Measurements from ENCODE around the gene RNU4-1.

Gene RNU4-1

GRCh38 chr12:120283318-120283717, 9.7 kb downstream of the RNU4-1 start:
- Histone ChIP-seq H3K36me3 (ENCODE audit: low read depth) (no peaks in the 10 kb centered on the region), H3K27me3 (ENCODE audit: insufficient read depth, poor library complexity, severe bottlenecking) (no peaks in the 10 kb centered on the region), H3K4me1 (ENCODE audit: insufficient read depth, poor library complexity, severe bottlenecking) (peaks cover 3% of the 10 kb centered on the region), H3K4me3 (ENCODE audit: severe bottlenecking) (no peak overlapping the region), H3K9me3 (ENCODE audit: severe bottlenecking) (no peaks in the 10 kb centered on the region), H3K27ac (ENCODE audit: poor library complexity, severe bottlenecking) (no peak overlapping the region)
- ATAC-seq (ENCODE audit: low read depth) (no peak), DNase-seq (ENCODE audit: low spot score) (no peak)
- TF ChIP-seq, protein P1, sequence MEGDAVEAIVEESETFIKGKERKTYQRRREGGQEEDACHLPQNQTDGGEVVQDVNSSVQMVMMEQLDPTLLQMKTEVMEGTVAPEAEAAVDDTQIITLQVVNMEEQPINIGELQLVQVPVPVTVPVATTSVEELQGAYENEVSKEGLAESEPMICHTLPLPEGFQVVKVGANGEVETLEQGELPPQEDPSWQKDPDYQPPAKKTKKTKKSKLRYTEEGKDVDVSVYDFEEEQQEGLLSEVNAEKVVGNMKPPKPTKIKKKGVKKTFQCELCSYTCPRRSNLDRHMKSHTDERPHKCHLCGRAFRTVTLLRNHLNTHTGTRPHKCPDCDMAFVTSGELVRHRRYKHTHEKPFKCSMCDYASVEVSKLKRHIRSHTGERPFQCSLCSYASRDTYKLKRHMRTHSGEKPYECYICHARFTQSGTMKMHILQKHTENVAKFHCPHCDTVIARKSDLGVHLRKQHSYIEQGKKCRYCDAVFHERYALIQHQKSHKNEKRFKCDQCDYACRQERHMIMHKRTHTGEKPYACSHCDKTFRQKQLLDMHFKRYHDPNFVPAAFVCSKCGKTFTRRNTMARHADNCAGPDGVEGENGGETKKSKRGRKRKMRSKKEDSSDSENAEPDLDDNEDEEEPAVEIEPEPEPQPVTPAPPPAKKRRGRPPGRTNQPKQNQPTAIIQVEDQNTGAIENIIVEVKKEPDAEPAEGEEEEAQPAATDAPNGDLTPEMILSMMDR (IDR thresholded peaks at IDR 0.05; ENCODE audit: poor library complexity, severe bottlenecking), result no peak

DNA sequence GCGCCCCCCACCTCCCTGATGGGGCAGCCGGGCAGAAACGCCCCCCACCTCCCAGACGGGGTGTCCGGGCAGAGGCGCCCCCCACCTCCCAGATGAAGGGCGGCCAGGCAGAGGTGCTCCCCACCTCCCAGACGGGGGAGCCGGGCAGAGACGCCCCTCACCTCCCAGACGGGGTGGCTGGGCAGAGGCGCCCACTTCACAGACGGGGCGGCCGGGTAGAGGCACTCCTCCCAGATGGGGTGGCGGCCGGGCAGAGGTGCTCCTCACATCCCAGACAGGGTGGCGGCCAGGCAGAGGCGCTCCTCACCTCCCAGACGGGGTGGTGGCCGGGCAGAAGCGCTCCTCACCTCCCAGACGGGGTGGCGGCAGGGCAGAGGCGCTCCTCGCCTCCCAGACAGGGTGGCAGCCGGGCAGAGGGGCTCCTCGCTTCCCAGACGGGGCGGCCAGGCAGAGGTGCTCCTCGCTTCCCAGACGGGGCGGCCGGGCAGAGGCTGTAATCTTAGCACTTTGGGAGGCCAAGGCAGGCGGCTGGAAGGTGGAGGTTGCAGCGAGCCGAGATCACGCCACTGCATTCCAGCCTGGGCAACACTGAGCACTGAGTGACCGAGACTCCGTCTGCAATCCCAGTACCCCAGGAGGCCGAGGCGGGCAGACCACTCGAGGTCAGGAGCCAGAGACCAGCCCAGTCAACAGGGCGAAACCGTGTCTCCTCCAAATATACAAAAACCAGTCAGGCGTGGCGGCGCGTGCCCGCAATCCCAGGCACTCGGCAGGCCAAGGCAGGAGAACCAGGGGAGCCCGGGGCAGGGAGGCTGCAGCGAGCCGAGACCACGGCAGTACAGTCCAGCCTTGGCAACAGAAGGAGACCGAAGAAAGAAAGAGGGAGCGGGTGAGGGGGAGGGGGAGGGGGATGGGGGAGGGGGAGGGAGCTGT, 14.6 kb downstream of the RNU4-1 start:
- Histone ChIP-seq H3K27ac (ENCODE audit: poor library complexity, severe bottlenecking) (no peak overlapping the region), H3K4me3 (ENCODE audit: severe bottlenecking) (no peak overlapping the region), H3K36me3 (ENCODE audit: low read depth) (no peaks in the 10 kb centered on the region), H3K9me3 (ENCODE audit: severe bottlenecking) (no peaks in the 10 kb centered on the region), H3K27me3 (ENCODE audit: insufficient read depth, poor library complexity, severe bottlenecking) (no peaks in the 10 kb centered on the region), H3K4me1 (ENCODE audit: insufficient read depth, poor library complexity, severe bottlenecking) (no peaks in the 10 kb centered on the region)
- DNase-seq (ENCODE audit: low spot score) (no peak), ATAC-seq (ENCODE audit: low read depth) (no peak)
- TF ChIP-seq, protein P1 (IDR thresholded peaks at IDR 0.05; ENCODE audit: poor library complexity, severe bottlenecking), result no peak

- no peak overlapping the region for H3K27ac ChIP-seq (ENCODE audit: poor library complexity, severe bottlenecking)
- 0 out of 3 replicates have a peak, but pooled peaks have one; percentile 29 for ATAC-seq (ENCODE audit: low read depth)
- no peaks in the 10 kb centered on the region for H3K9me3 ChIP-seq (ENCODE audit: severe bottlenecking)
- DNase-seq (ENCODE audit: low spot score), result no peak
- no peak overlapping the region for H3K4me3 ChIP-seq (ENCODE audit: severe bottlenecking)
- no peaks in the 10 kb centered on the region for H3K36me3 ChIP-seq (ENCODE audit: low read depth)
- H3K4me1 ChIP-seq (ENCODE audit: insufficient read depth, poor library complexity, severe bottlenecking), result no peaks in the 10 kb centered on the region
- no peaks in the 10 kb centered on the region for H3K27me3 ChIP-seq (ENCODE audit: insufficient read depth, poor library complexity, severe bottlenecking)
- TF ChIP-seq, protein P1 (IDR thresholded peaks at IDR 0.05; ENCODE audit: poor library complexity, severe bottlenecking), result no peak
These were observed 16.3 kb downstream of the RNU4-1 start for GRCh38 chr12:120276734-120277133.

DNA sequence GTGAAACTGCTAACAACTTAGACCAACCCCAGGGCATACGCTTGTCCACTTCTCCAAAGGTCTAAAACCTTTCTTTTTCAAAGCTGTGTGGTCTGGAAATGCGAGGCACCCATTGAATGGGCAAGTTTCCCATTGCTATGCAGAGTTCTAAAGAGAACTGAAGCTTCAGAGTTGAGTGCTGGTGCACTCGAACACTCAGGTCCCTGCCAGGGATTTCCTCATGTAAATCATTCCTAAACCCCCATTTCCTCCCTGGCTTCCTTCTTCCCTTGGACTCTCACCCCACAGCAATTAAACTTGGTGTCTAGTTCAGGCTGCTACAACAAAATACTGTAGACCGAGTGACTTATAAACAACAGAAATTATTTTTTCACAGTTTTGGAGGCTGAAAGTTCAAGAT, 25.3 kb downstream of the RNU4-1 start:
- Histone ChIP-seq H3K4me1 (ENCODE audit: insufficient read depth, poor library complexity, severe bottlenecking) (peaks cover 9% of the 10 kb centered on the region), H3K27me3 (ENCODE audit: insufficient read depth, poor library complexity, severe bottlenecking) (no peaks in the 10 kb centered on the region), H3K27ac (ENCODE audit: poor library complexity, severe bottlenecking) (no peak overlapping the region), H3K36me3 (ENCODE audit: low read depth) (peaks cover 25% of the 10 kb centered on the region), H3K9me3 (ENCODE audit: severe bottlenecking) (no peaks in the 10 kb centered on the region), H3K4me3 (ENCODE audit: severe bottlenecking) (no peak overlapping the region)
- no peak for ATAC-seq (ENCODE audit: low read depth)
- TF ChIP-seq, protein P1 (IDR thresholded peaks at IDR 0.05; ENCODE audit: poor library complexity, severe bottlenecking), result no peak
- no peak for DNase-seq (ENCODE audit: low spot score)
